WTC11 (cell line): Measurements from ENCODE around the gene SLC16A8.

Experiments
- CTCF ChIP-seq: fragments of 200-600 bp; IDR thresholded peaks from 2 replicates; pipeline ENCODE4 v1.8.0; 2022; ENCODE audit warnings: antibody characterized with exemption
- JUN ChIP-seq: sonication (generic); formaldehyde crosslinking; IDR thresholded peaks from 2 replicates; pipeline ENCODE4 v1.8.0; 2023; ENCODE audit warnings: mild to moderate bottlenecking, missing genetic modification reagents
- USF1 ChIP-seq: sonication (generic); formaldehyde crosslinking; IDR thresholded peaks from 2 replicates; pipeline ENCODE4 v1.8.0; 2022; ENCODE audit warnings: mild to moderate bottlenecking, missing genetic modification reagents
- ZNF263 ChIP-seq: sonication (generic); formaldehyde crosslinking; IDR thresholded peaks from 2 replicates; pipeline ENCODE4 v1.8.1; 2022; ENCODE audit warnings: low read depth, mild to moderate bottlenecking, moderate library complexity, missing genetic modification reagents
- TF ChIP-seq, protein P1 (sequence below): sonication (generic); formaldehyde crosslinking; IDR thresholded peaks from 2 replicates; pipeline ENCODE4 v1.8.1; 2023; ENCODE audit warnings: mild to moderate bottlenecking, missing genetic modification reagents, moderate library complexity
- TF ChIP-seq, protein P2 (sequence below): fragments of 250-450 bp; sonication (Bioruptor Pico); IDR thresholded peaks from 2 replicates; pipeline ENCODE4 v1.9.0; 2021; ENCODE audit warnings: mild to moderate bottlenecking

DNA sequence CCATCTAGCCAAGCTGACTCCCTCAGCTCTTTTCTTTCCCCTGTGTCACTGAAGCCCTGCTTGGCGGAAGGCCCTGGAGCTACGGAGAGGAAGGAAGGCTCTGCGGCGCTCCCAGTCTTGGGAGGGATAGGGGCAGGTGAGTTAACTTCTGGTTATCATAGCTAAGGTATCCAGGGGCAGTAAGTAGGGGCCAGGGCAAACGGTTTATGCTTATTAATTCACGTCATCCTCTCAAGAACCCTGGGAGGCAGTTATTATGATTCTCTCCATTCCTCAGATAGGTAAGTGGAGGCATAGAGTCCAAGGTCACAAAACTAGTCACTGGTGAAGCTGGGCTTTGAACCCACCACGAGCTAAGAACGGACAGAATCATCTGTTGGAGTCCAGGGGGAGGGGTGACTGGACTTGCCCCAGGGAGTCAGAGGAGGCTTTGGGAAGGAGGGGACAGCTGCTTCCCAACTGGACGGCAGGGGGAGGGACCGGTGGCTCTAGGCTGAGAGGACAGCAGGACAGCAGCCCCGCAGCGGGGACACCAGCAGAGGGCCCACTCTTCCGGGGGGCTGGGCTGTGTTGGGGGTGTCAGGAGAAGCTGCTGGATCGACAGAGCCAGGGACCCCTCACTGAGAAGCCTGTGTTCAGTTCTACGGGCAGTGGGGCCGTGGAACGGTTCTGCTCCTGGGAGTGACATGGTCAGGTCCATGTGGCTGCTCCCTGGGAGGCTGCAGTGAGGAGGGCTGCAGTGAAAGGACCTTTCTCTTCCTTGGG is 23.0 kb upstream of the SLC16A8 start:
- TF ChIP-seq CTCF: no peak
- TF ChIP-seq, protein P1, sequence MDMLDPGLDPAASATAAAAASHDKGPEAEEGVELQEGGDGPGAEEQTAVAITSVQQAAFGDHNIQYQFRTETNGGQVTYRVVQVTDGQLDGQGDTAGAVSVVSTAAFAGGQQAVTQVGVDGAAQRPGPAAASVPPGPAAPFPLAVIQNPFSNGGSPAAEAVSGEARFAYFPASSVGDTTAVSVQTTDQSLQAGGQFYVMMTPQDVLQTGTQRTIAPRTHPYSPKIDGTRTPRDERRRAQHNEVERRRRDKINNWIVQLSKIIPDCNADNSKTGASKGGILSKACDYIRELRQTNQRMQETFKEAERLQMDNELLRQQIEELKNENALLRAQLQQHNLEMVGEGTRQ (CRISPR knock-in tag): no peak
- no peak for TF ChIP-seq JUN (CRISPR knock-in tag)
- TF ChIP-seq, protein P2, sequence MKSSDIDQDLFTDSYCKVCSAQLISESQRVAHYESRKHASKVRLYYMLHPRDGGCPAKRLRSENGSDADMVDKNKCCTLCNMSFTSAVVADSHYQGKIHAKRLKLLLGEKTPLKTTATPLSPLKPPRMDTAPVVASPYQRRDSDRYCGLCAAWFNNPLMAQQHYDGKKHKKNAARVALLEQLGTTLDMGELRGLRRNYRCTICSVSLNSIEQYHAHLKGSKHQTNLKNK (CRISPR knock-in tag): no peak
- no peak for TF ChIP-seq ZNF263 (CRISPR knock-in tag)
- TF ChIP-seq USF1 (CRISPR knock-in tag): no peak
